ENCODE results near the gene G6PD.
"Not testable (repeated sequence)": the region's sequence is repeated elsewhere in the genome, so short reads cannot be mapped to it uniquely, and the experiment has no call there.

The G6PD gene

GRCh38 chrX:154542723-154543424 lies 3.8 kb downstream of the G6PD start:
- DNase-seq = no peak

- peak; percentile 56 for DNase-seq
These were observed 4.5 kb downstream of the G6PD start for GRCh38 chrX:154541896-154542722.

GRCh38 chrX:154541589-154541895 lies 5.1 kb downstream of the G6PD start:
- no peak for DNase-seq

DNA sequence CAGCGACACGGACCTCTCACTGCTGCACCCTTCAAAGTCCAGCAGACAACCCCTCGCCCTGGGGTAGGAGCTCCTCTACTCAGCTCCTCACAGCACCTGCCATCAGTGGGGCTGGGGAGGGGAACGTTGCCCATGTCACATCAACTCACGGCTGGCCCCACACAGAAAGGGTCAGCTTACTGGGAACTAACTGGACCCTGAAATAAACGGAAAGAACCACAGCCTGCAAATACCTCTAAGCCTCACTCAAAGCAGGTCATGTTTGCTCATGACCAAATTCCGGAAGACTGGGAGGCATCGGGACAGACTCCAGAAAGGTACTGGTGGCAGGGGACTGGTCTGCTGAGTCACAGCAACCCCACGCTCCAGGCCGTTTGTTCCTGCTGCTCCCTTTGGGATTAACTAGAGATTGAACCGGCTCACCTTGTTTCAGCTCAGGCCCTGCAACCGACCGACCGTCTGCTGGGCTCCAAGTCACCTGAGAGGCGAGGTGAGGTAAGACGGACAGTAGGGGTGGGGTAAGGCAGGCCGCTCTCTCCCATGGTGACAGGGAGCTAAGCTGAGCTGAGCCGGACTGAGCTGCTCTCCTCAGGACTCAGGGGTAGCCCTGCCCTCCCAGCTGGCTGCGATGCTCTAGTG lies 5.6 kb downstream of the G6PD start:
- no peak for DNase-seq

- not testable (repeated sequence) for DNase-seq
These were observed 6.3 kb downstream of the G6PD start for GRCh38 chrX:154540365-154540764.

DNA sequence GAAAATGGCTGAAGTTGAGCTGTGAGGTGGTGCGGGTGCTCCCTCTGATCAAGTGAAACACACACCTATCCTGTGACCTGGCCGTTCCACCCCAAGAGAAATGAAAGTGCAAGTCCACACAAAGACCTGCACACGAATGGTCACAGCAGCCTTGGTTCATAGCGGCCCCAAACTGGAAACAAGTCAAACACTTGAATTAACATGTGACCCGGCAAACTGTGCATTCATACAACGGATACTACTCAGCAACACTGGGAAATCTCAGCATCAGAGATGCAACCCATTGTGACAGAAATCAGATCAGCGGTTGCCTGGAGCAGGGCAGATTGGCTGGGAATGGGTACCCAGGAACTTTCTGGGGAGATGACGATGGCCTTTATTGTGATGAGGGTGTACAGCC lies 7.6 kb downstream of the G6PD start:
- DNase-seq = no peak

- DNase-seq = no peak
These were observed 10.8 kb downstream of the G6PD start for GRCh38 chrX:154535892-154536291.

- peak; percentile 90 for DNase-seq
These were observed 11.9 kb downstream of the G6PD start for GRCh38 chrX:154534526-154535322.

DNA sequence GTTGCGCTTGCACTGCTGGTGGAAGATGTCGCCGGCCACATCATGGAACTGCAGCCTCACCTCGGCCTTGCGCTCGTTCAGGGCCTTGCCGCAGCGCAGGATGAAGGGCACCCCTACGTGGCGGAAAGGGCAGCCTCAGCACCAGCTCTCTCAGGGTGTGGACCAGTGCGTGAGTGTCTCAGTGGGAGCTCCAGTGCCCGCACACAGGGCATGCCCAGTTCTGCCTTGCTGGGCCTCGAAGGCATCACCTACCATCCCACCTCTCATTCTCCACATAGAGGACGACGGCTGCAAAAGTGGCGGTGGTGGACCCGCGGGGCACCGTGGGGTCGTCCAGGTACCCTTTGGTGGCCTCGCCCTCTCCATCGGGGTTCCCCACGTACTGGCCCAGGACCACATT lies 14.0 kb downstream of the G6PD start:
- DNase-seq = no peak

DNA sequence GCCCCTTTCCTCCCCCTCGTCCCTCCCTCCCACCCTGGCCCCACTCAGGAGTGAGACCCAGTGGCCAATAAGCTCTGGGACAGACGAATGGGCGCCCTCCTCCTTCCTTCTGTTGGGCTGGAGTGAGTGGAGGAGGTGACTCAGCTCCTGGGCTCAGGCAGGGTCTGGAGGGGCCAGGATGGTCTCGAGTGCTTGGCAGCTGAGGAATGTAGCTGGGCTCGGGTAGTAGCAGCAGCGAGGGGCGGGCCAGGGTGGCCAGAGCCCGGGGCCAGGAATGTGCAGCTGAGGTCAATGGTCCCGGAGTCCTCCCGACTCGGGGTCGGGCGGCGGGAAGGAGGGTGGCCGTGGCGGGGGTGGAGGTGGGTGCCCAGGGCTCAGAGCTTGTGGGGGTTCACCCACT lies 15.0 kb downstream of the G6PD start:
- DNase-seq = no peak

DNA sequence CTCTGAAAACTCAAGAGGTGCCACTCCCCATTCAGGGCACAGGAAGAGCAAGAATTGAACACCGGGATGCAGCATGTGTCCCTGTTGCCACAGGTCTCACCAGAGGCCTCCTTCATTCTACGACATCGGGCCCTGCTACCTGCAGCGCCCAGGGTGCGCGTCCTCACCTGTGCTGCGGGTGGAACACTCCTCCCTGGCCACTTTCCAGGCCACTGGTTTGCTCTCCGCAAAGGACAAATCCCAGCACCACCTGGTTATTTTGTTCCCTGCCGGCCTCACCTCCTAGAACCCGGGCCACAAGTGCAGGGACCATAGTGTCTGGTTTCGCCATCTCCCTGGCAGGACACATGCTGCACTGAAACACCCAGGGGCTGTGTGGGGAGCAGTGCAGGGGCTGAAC lies 16.4 kb downstream of the G6PD start:
- no peak for DNase-seq

DNA sequence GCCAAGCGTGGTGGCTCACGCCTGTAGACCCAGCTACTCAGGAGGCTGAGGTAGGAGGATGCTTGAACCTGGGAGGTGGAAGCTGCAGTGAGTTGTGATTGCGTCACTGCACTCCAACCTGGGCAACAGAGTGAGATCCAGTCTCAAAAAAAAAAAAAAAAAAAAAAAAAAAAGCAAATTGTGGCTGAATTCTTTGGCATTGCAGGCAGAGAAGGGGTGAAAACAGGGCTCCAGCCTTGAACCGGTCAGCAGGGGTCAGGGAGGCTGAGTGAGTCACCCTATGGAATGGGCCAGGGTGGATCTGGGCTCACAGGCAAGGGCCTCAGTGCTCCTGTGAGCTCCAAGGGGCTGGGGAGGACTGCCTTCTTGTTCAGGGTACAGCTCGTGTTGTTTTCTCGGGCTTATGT lies 17.4 kb downstream of the G6PD start:
- no peak for DNase-seq

GRCh38 chrX:154526901-154527675 lies 19.6 kb downstream of the G6PD start:
- DNase-seq = peak; percentile 44

GRCh38 chrX:154525606-154526490 lies 20.8 kb downstream of the G6PD start:
- DNase-seq = no peak

- no peak for DNase-seq
These were observed 27.3 kb downstream of the G6PD start for GRCh38 chrX:154519389-154519788.

GRCh38 chrX:154517101-154517781 lies 29.4 kb downstream of the G6PD start:
- DNase-seq = no peak

DNA sequence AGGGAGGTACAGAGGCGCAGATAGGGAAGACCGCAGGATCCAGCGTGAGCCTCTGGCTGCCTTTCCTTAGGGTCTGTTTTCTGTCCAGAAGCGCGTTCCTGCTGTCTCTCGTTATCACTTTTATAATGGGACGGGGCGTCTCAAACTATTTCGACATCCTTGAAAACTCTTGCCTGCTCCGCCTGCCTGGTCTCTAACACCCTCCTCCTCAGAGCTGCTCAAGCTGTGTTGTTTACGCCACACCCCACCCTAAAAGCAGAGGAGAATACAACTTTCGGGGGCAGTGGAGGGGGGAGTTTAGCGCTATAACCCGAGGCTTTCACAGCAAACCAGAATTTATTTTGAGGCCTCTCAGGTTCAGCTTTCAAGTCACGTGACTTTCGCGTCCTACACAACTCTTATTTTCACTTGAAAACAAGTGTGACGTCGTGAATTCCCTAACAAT lies 30.0 kb downstream of the G6PD start:
- DNase-seq = no peak

DNA sequence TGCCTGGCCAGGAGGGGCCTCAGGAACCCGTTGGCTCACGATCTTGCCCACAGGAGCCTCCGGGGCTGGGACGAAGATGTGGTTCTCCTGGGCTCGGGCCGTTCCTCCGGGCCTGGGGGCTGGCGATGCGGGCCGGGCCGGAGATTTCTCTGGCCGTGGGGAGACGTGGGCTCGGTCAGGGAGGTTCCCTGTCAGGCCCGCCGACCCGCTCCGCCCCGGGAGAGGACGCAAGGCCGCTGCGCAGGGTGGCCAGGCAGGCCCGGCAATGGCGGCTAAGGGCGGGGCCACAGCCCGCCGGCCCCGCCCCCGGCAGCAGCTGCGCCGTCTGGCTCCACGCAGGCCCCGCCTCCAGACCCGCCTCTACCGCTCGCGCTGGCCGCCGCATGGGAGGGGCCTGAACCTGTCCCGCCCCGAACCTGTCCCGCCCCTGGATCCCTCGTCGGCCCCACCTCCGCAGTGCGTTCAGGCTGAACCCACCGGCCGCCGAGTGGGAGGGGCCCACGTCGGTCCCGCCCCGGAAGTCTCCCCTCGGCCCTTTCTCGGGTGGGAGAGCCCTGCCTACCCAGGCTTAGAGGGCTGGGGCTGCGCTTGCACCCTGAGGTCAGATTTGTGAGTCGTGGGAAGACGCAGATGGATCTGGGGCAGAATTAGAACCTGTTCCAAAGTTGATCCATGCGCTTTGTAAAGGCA lies 30.5 kb downstream of the G6PD start, which contains the start of gene FAM3A:
FAM3A (minus strand) TSS at position 267 of the 690 bp plus-strand sequence. CDS start 460 bp downstream, outside the sequence.
- DNase-seq = peak; percentile 91

DNA sequence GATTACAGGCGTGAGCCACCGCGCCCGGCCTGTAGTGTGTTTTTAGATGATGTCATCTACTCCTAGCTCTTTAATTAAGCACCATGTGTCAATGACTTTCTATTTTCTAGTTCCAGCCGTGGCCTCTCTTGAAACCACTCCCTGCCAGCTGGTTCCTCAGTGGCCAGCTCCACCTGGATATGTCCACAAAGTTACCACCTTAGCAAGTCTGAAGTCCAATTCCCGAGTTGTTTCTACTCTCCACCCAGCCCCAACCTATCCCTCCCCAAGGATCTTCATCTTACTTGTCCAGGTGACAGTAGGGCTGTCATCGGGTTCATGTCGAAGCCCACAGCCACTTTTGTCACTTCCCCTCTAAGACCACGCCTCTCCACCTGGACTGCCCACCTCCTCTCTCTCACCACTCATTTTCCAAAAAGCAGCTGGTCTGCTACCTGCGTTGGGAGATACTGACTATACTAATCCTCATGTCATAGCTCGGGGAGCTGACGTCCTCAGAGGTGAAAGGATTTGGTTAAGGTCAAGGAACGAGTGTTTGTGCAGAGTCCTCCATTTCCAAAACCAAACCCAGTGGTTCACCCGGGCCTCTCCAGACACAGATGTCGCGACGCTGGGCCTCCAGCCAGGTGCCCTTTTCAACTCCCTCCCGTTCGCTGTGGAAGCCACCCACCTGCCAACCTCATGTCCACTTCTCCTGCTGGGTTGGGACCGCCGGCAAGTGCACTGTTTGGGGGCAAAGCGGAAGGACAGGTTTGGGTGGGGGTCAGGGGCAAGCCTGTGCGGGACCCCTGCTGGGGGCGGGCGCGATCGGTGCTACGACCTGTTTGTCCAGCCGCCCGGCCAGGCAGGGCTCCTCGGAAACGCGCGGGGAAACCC lies 31.3 kb downstream of the G6PD start:
- no peak for DNase-seq
